Esophagus squamous epithelium (tissue), 4 donors: Measurements from ENCODE around the gene ESR1.

Source experiments
- CTCF ChIP-seq, 6 experiments: fragments of 450-650 bp in 4 of 6; fragments of 200-600 bp in 2 of 6; sonication (generic) in 2 of 6; IDR thresholded peaks; one replicate each; pipeline ENCODE4 v1.5.1; 2016 to 2019; ENCODE audit warnings: antibody characterized with exemption in 6 of 6, mild to moderate bottlenecking in 4 of 6, moderate library complexity in 4 of 6
- POLR2A ChIP-seq, 4 donors: fragments of 450-650 bp; IDR thresholded peaks; one replicate each; pipeline ENCODE4 v1.6.1; 2017; ENCODE audit warnings: antibody characterized with exemption in 4 of 4, mild to moderate bottlenecking in 4 of 4, moderate library complexity in 3 of 4

GRCh38 chr6:151875524-151875923 is 68.0 kb downstream of the ESR1 start:
- TF ChIP-seq CTCF (IDR thresholded peaks at IDR 0.05) (no peak), POLR2A (IDR thresholded peaks at IDR 0.05) (no peak)
